Natural killer cell (primary cell): ENCODE data around the gene SART1. TPM values are rescaled to one million over a fixed set of nuclear protein-coding genes. Genes with fewer than 3 reads are reported as not detected.
"Not testable (repeated sequence)": the region's sequence is repeated elsewhere in the genome, so short reads cannot be mapped to it uniquely, and the experiment has no call there.

Experiments
- ATAC-seq, 3 donors: fragments of 150-1000 bp in 2 of 3; fragments of 200-7000 bp in 1 of 3; cut with Tn5 transposase; 1 replicate in 1 of 3; 2 replicates in 2 of 3; pipeline ENCODE4 v1.10.0; 2021; ENCODE audit warnings: mild to moderate bottlenecking in 2 of 3, moderate library complexity in 2 of 3
- DNase-seq, 2 donors: peaks; one replicate each; pipeline versions ENCODE4 v3.0.0 to v3.0.0-alpha.2; 2013 to 2021; ENCODE audit warnings: mixed read lengths in 1 of 2
- H3K27ac ChIP-seq: one replicate; pipeline ENCODE4 v1.5.1; 2013; ENCODE audit warnings: mild to moderate bottlenecking, low read length
- H3K27me3 ChIP-seq: one replicate; pipeline ENCODE4 v1.6.1; 2013; ENCODE audit warnings: low read length; ENCODE audit not compliant: control insufficient read depth, insufficient read depth
- H3K36me3 ChIP-seq: one replicate; pipeline ENCODE4 v1.6.1; 2013; ENCODE audit warnings: low read length; ENCODE audit not compliant: control insufficient read depth, insufficient read depth
- H3K4me1 ChIP-seq: one replicate; pipeline ENCODE4 v1.6.1; 2013; ENCODE audit warnings: low read length; ENCODE audit not compliant: control insufficient read depth, insufficient read depth
- H3K4me3 ChIP-seq: one replicate; pipeline ENCODE4 v1.5.1; 2013; ENCODE audit warnings: low read length
- H3K9me3 ChIP-seq: one replicate; pipeline ENCODE4 v1.6.1; 2013; ENCODE audit warnings: low read length; ENCODE audit not compliant: control insufficient read depth, insufficient read depth
- H3K27ac Mint-ChIP-seq, 2 donors: one replicate each; pipeline ENCODE4 v1.8.0; 2022; ENCODE audit warnings: mild to moderate bottlenecking in 2 of 2, mixed read lengths in 2 of 2, moderate library complexity in 1 of 2
- H3K27me3 Mint-ChIP-seq, 2 donors: one replicate each; pipeline ENCODE4 v1.8.0; 2022; ENCODE audit warnings: low read depth in 2 of 2, mixed read lengths in 2 of 2
- H3K36me3 Mint-ChIP-seq: one replicate; pipeline ENCODE4 v1.8.0; 2022; ENCODE audit warnings: mixed read lengths
- H3K4me1 Mint-ChIP-seq, 2 donors: one replicate each; pipeline ENCODE4 v1.8.0; 2022; ENCODE audit warnings: mixed read lengths in 2 of 2
- H3K4me3 Mint-ChIP-seq: one replicate; pipeline ENCODE4 v1.8.0; 2022; ENCODE audit warnings: mild to moderate bottlenecking, moderate library complexity, mixed read lengths
- H3K9me3 Mint-ChIP-seq, 2 donors: one replicate each; pipeline ENCODE4 v1.8.0; 2022; ENCODE audit warnings: mixed read lengths in 2 of 2
- CTCF ChIP-seq: fragments of 200-600 bp; IDR thresholded peaks from one replicate; pipeline ENCODE4 v1.8.0; 2022; ENCODE audit warnings: antibody characterized with exemption
- WGBS: methylation state at CpG from one replicate; pipeline ENCODE4 v1.1.7; 2013; ENCODE audit warnings: missing lambda C conversion rate; ENCODE audit not compliant: insufficient coverage; 5-methylcytosine and 5-hydroxymethylcytosine counted together
- intact Hi-C: fragments of 100-400 bp; cut with micrococcal nuclease; formaldehyde crosslinking; loops from one replicate; pipeline ENCODE4 v1.14.2; 2022
- total RNA-seq, 4 donors: library from RNA; stranded (reverse); fragments of 120-200 nt in 1 of 4; gene quantifications; one replicate each; pipeline versions ENCODE4 v1.2.3 to v1.2.4, GENCODE V29; 2013 to 2022

Gene SART1
- total RNA-seq, 3 donors from 2014 or later (not counting 1 experiment from before 2014, with no cell fraction given): 103 to 123 (median 115) TPM

- H3K4me1 Mint-ChIP-seq: peaks cover 30 to 32% of the 10 kb centered on the region in 2 donors
- peaks cover 31% of the 10 kb centered on the region for H3K4me1 ChIP-seq
- H3K36me3 ChIP-seq: no peaks in the 10 kb centered on the region
- H3K27me3 ChIP-seq: no peaks in the 10 kb centered on the region
- H3K9me3 Mint-ChIP-seq: no peaks in the 10 kb centered on the region
- TF ChIP-seq CTCF: no peak
- intact Hi-C loops: loop anchor here (2.0 kb wide), 1 partner anchor 18 kb away; the partner anchor contains the start of genes BANF1 and EIF1AD
- ATAC-seq (peak; percentile 82 to 89 (median 87)), DNase-seq (peak; percentile 32 to 66)
- H3K27ac Mint-ChIP-seq: peak overlapping the region; percentile 57 to 91
- H3K27me3 Mint-ChIP-seq: peaks cover 4 to 5% of the 10 kb centered on the region in 2 donors
- WGBS: 63% methylated on average over 25 of the region's 25 CpGs
- peak overlapping the region; percentile 82 for H3K4me3 Mint-ChIP-seq
- peak overlapping the region; percentile 21 for H3K4me3 ChIP-seq
- no peaks in the 10 kb centered on the region for H3K9me3 ChIP-seq
- H3K36me3 Mint-ChIP-seq: no peaks in the 10 kb centered on the region
- peak overlapping the region; percentile 61 for H3K27ac ChIP-seq
These were observed 59.3 kb downstream of the SART1 start for GRCh38 chr11:66020618-66021357.

DNA sequence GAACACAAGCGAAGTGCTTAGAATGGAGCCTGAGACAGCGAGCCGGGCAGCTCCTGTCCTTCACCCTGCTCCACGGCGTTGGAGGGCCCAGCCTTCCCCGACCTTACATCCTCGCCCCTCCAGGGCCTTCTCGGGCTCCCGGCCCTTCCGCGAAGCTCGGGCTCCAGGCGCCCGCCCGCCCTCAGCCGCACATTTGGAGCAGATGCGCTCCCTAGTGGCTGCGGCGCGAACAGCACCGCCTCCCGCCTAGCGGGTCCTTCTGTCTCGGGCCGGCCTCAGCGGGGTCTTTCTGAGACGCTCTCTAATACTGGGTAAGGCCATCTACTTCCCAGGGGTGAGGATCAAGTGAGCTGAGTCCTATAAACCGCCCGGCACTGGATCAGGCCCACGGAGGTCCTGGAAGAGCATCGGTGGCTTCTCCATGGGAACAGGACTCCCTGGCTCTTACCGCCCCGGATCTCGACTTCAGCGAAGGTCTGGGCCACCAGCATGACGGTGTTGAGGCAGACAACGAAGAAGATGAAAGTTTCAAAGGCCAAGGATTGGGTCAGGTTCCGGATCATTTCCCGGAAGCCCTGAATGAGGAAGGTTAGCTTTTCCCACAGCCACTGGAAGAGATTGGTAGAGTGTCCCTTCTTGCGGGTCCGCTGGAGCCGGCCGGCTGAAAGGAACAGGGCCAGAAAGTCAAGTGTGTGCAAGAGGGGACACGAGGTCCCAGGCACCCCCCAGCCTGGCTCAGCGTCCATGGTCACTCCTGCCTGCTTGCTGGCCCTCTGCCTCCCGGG lies 61.1 kb downstream of the SART1 start:
- 24% methylated on average over 46 of the region's 46 CpGs for WGBS
- Mint-ChIP-seq H3K4me3 (peak overlapping the region; percentile 82), H3K27me3 (peaks cover 4 to 5% of the 10 kb centered on the region in 2 donors), H3K9me3 (no peaks in the 10 kb centered on the region), H3K4me1 (peaks cover 30 to 32% of the 10 kb centered on the region in 2 donors), H3K36me3 (no peaks in the 10 kb centered on the region), H3K27ac (peak overlapping the region in 1 of 2 donors; percentile 91)
- peak; percentile 82 to 85 (median 83) for ATAC-seq
- no peak overlapping the region for H3K4me3 ChIP-seq
- peaks cover 31% of the 10 kb centered on the region for H3K4me1 ChIP-seq
- intact Hi-C loops: no loop called here
- no peak overlapping the region for H3K27ac ChIP-seq
- peak; percentile 84 to 85 for DNase-seq
- H3K9me3 ChIP-seq: no peaks in the 10 kb centered on the region
- peak; percentile 98 for TF ChIP-seq CTCF
- H3K36me3 ChIP-seq: no peaks in the 10 kb centered on the region
- H3K27me3 ChIP-seq: no peaks in the 10 kb centered on the region

GRCh38 chr11:66023186-66023440 lies 61.6 kb downstream of the SART1 start:
- H3K27me3 ChIP-seq, H3K4me3 Mint-ChIP-seq, H3K27me3 Mint-ChIP-seq, H3K9me3 ChIP-seq, DNase-seq, ATAC-seq, H3K4me3 ChIP-seq, H3K27ac ChIP-seq, H3K9me3 Mint-ChIP-seq, H3K36me3 Mint-ChIP-seq, intact Hi-C loops, H3K36me3 ChIP-seq, H3K27ac Mint-ChIP-seq: not testable (repeated sequence)
- H3K4me1 ChIP-seq: peaks cover 31% of the 10 kb centered on the region
- H3K4me1 Mint-ChIP-seq: peaks cover 30 to 32% of the 10 kb centered on the region in 2 donors
- 85% methylated on average over 5 of the region's 5 CpGs for WGBS

GRCh38 chr11:66026017-66026529 lies 64.5 kb downstream of the SART1 start, which contains the start of gene CATSPER1:
Gene CATSPER1, minus strand, starts transcription at chr11:66026479. Its CDS starts 100 bp downstream, at chr11:66026379.
- Histone ChIP-seq H3K4me3 (no peak within 1 kb of the TSS), H3K27me3 (no peaks in the 10 kb centered on the region), H3K9me3 (no peaks in the 10 kb centered on the region), H3K4me1 (peaks cover 19% of the 10 kb centered on the region), H3K27ac (no peak within 1 kb of the TSS), H3K36me3 (no peaks in the 10 kb centered on the region)
- H3K9me3 Mint-ChIP-seq: no peaks in the 10 kb centered on the region
- no peak within 1 kb of the TSS for H3K4me3 Mint-ChIP-seq
- TF ChIP-seq CTCF: no peak
- DNase-seq (no peak), ATAC-seq (no peak)
- no peaks in the 10 kb centered on the region for H3K36me3 Mint-ChIP-seq
- H3K27ac Mint-ChIP-seq: no peak within 1 kb of the TSS
- peaks cover 18 to 19% of the 10 kb centered on the region in 2 donors for H3K4me1 Mint-ChIP-seq
- intact Hi-C loops: no loop called here
- WGBS: 92% methylated on average over 18 of the region's 18 CpGs
- H3K27me3 Mint-ChIP-seq: peaks cover 4 to 5% of the 10 kb centered on the region in 2 donors
